Measurements from ENCODE around the gene GALNT13.

DNA sequence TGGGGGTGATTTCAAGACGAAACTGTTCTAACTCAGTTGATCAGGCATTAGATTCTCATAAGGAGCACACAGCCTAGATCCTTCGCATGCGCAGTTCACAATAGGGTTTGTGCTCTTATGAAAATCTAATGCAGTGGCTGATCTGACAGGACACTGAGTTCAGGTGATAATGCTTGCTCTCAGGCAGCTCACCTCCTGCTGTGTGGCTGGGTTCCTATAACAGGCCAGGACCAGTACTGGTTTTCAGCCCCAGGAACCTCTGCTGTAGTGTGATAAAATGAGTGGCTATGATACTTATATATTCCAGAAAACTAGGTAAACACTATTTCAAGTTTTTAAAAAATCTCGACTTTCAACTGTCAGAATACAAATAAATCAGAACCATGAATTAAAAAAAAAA lies 271.4 kb downstream of the GALNT13 start:
- TF ChIP-seq, protein P1, sequence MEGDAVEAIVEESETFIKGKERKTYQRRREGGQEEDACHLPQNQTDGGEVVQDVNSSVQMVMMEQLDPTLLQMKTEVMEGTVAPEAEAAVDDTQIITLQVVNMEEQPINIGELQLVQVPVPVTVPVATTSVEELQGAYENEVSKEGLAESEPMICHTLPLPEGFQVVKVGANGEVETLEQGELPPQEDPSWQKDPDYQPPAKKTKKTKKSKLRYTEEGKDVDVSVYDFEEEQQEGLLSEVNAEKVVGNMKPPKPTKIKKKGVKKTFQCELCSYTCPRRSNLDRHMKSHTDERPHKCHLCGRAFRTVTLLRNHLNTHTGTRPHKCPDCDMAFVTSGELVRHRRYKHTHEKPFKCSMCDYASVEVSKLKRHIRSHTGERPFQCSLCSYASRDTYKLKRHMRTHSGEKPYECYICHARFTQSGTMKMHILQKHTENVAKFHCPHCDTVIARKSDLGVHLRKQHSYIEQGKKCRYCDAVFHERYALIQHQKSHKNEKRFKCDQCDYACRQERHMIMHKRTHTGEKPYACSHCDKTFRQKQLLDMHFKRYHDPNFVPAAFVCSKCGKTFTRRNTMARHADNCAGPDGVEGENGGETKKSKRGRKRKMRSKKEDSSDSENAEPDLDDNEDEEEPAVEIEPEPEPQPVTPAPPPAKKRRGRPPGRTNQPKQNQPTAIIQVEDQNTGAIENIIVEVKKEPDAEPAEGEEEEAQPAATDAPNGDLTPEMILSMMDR (IDR thresholded peaks at IDR 0.05) = no peak
- TF ChIP-seq POLR2A (IDR thresholded peaks at IDR 0.05) (no peak), POLR2AphosphoS5 (IDR thresholded peaks at IDR 0.05) (no peak)

All from breast epithelium (tissue), 3 donors.